IMR-90 (cell line): ENCODE results near the gene NUP205. TPM values are rescaled to one million over a fixed set of nuclear protein-coding genes. Genes with fewer than 3 reads are reported as not detected.
A peak's percentile ranks its signal among the peaks of the same experiment; 100 is the strongest.
"Not testable (repeated sequence)": the region's sequence is repeated elsewhere in the genome, so short reads cannot be mapped to it uniquely, and the experiment has no call there.

ENCODE experiments used
- ATAC-seq: fragments of 200-7000 bp; cut with Tn5 transposase; 2 replicates; pipeline ENCODE4 v1.9.1; 2020; ENCODE audit warnings: low read depth, mild to moderate bottlenecking, moderate library complexity
- BruUV-seq: library from RNA; stranded (reverse); fragments of 400-500 nt; replicated peaks from 2 replicates; lab custom pipeline; 2021; lab: Mats Ljungman, UMichigan
- CTCF ChIA-PET: fragments of 300-600 bp; formaldehyde crosslinking; extraction: SDS; loops from one replicate; lab custom pipeline; 2021; ENCODE audit warnings: antibody characterized with exemption; lab: Yijun Ruan, JAX
- POLR2A ChIA-PET: fragments of 300-600 bp; sonication (Branson Sonifier 250); formaldehyde crosslinking; loops from one replicate; lab custom pipeline; 2022; ENCODE audit warnings: antibody characterized with exemption; ENCODE audit not compliant: unreplicated experiment; lab: Charles Lee
- DNase-seq: peaks from one replicate; pipeline ENCODE4 v3.0.0; 2013
- H2AFZ ChIP-seq: replicated peaks from 2 replicates; pipeline ENCODE3; 2013; ENCODE audit warnings: low read length, mild to moderate bottlenecking; ENCODE audit not compliant: poor library complexity
- H2AK5ac ChIP-seq: 2 replicates; pipeline ENCODE4 v1.6.1; 2013; ENCODE audit warnings: low read depth, low read length, inconsistent platforms
- H2AK9ac ChIP-seq: replicated peaks from 2 replicates; pipeline ENCODE3; 2013; ENCODE audit warnings: mild to moderate bottlenecking, low read depth, low read length, moderate library complexity; ENCODE audit not compliant: poor library complexity
- H2BK120ac ChIP-seq: 2 replicates; pipeline ENCODE4 v1.6.1; 2013; ENCODE audit warnings: low read depth, low read length, inconsistent platforms
- H2BK15ac ChIP-seq: 3 replicates; pipeline ENCODE4 v1.6.1; 2013; ENCODE audit warnings: low read depth, low read length, inconsistent platforms
- H2BK20ac ChIP-seq: 2 replicates; pipeline ENCODE4 v1.6.1; 2013; ENCODE audit warnings: low read depth, mild to moderate bottlenecking, inconsistent platforms, low read length, moderate library complexity
- H2BK5ac ChIP-seq: 2 replicates; pipeline ENCODE4 v1.6.1; 2013; ENCODE audit warnings: mild to moderate bottlenecking, low read depth, low read length, inconsistent platforms; ENCODE audit not compliant: poor library complexity, severe bottlenecking
- H3K14ac ChIP-seq: replicated peaks from 2 replicates; pipeline ENCODE4 v1.6.1; 2013; ENCODE audit warnings: low read depth, low read length, inconsistent platforms
- H3K18ac ChIP-seq: 2 replicates; pipeline ENCODE4 v1.6.1; 2013; ENCODE audit warnings: low read depth, low read length, control low read depth
- H3K23ac ChIP-seq: 2 replicates; pipeline ENCODE4 v1.6.1; 2013; ENCODE audit warnings: low read depth, low read length, inconsistent platforms
- H3K27ac ChIP-seq: 2 replicates; pipeline ENCODE4 v1.5.1; 2013; ENCODE audit warnings: mild to moderate bottlenecking, control low read depth, low read length; ENCODE audit not compliant: insufficient read depth
- H3K27me3 ChIP-seq: 2 replicates; pipeline ENCODE4 v1.6.1; 2013; ENCODE audit warnings: low read length; ENCODE audit not compliant: control insufficient read depth, insufficient read depth
- H3K36me3 ChIP-seq: 2 replicates; pipeline ENCODE4 v1.6.1; 2013; ENCODE audit warnings: low read length, mixed read lengths; ENCODE audit not compliant: control insufficient read depth, insufficient read depth
- H3K4ac ChIP-seq: 2 replicates; pipeline ENCODE4 v1.6.1; 2013; ENCODE audit warnings: low read depth, low read length, inconsistent platforms
- H3K4me1 ChIP-seq: 2 replicates; pipeline ENCODE4 v1.6.1; 2013; ENCODE audit warnings: low read length, mixed read lengths; ENCODE audit not compliant: control insufficient read depth, insufficient read depth
- H3K4me2 ChIP-seq: 2 replicates; pipeline ENCODE4 v1.6.1; 2013; ENCODE audit warnings: low read depth, mild to moderate bottlenecking, control low read depth, low read length, moderate library complexity
- H3K4me3 ChIP-seq: 2 replicates; pipeline ENCODE4 v1.5.1; 2013; ENCODE audit warnings: low read depth, mild to moderate bottlenecking, control low read depth, low read length, moderate library complexity; ENCODE audit not compliant: insufficient read depth
- H3K56ac ChIP-seq: 2 replicates; pipeline ENCODE4 v1.6.1; 2013; ENCODE audit warnings: low read length, inconsistent platforms; ENCODE audit not compliant: insufficient read depth; ENCODE audit errors: extremely low read depth
- H3K79me1 ChIP-seq, 2 experiments: 2 replicates each; pipeline ENCODE4 v1.6.1; 2013; ENCODE audit warnings: low read length in 2 of 2, inconsistent platforms in 1 of 2, low read depth in 1 of 2
- H3K9ac ChIP-seq: 2 replicates; pipeline ENCODE4 v1.6.1; 2013; ENCODE audit warnings: low read depth, low read length, control low read depth
- H3K9me1 ChIP-seq: 2 replicates; pipeline ENCODE4 v1.6.1; 2013; ENCODE audit warnings: low read length, inconsistent platforms; ENCODE audit not compliant: insufficient read depth
- H3K9me3 ChIP-seq: 2 replicates; pipeline ENCODE4 v1.6.1; 2013; ENCODE audit warnings: low read length; ENCODE audit not compliant: control insufficient read depth, insufficient read depth
- H4K20me1 ChIP-seq: 2 replicates; pipeline ENCODE4 v1.6.1; 2013; ENCODE audit warnings: low read length, inconsistent platforms; ENCODE audit not compliant: insufficient read depth
- H4K5ac ChIP-seq: 2 replicates; pipeline ENCODE4 v1.6.1; 2013; ENCODE audit warnings: mild to moderate bottlenecking, low read depth, low read length, control low read depth
- H4K8ac ChIP-seq, 2 experiments: 2 replicates each; pipeline ENCODE4 v1.6.1; 2013; ENCODE audit warnings: low read depth in 2 of 2, low read length in 2 of 2, control low read depth in 1 of 2, inconsistent platforms in 1 of 2
- H4K91ac ChIP-seq: 2 replicates; pipeline ENCODE4 v1.6.1; 2013; ENCODE audit warnings: low read depth, low read length, inconsistent platforms; ENCODE audit not compliant: insufficient read depth
- WGBS, 2 experiments: methylation state at CpG; one replicate each; pipeline versions ENCODE4 v1.1.5 to v1.1.7; 2013; ENCODE audit warnings: missing lambda C conversion rate in 2 of 2; ENCODE audit not compliant: insufficient read length in 1 of 2; ENCODE audit errors: extremely low coverage in 2 of 2; 5-methylcytosine and 5-hydroxymethylcytosine counted together
- dilution Hi-C: fragments of 300-500 bp; cut with HindIII; formaldehyde crosslinking; loops from one replicate; pipeline ENCODE4 v1.14.3; 2018; ENCODE audit warnings: low sequenced_read_pairs; ENCODE audit not compliant: unreplicated experiment
- in situ Hi-C: fragments of 300-500 bp; cut with MboI; formaldehyde crosslinking; loops from 3 replicates; pipeline ENCODE4 v1.14.3; 2019; ENCODE audit warnings: low sequenced_read_pairs, inconsistent platforms, mixed read lengths
- intact Hi-C: fragments of 100-400 bp; cut with micrococcal nuclease; formaldehyde crosslinking; loops from 2 replicates; pipeline ENCODE4 v1.10.0; 2022
- polyA plus RNA-seq, 3 experiments: library from polyadenylated mRNA; depleted of rRNA; stranded (reverse); fragments of >200 nt; gene quantifications; 2 replicates each; pipeline ENCODE4 v1.2.3, GENCODE V29; 2012; ENCODE audit warnings: low replicate concordance in 1 of 3
- total RNA-seq: library from RNA; depleted of rRNA; stranded (reverse); fragments of >200 nt; gene quantifications from 2 replicates; pipeline ENCODE4 v1.2.3, GENCODE V29; 2012

Gene NUP205
- total and polyA plus RNA-seq, 2 of the 4 experiments (the other 2 are of a cell fraction): 29.5 to 84.6 TPM

- H2AK5ac ChIP-seq, H3K9ac ChIP-seq: not testable (repeated sequence)
These were observed 134.9 kb downstream of the NUP205 start for GRCh38 chr7:135692606-135693005.

More at GRCh38 chr7:135692606-135693005, 134.9 kb downstream of the NUP205 start:
- H3K27me3 ChIP-seq, H3K56ac ChIP-seq, H4K8ac ChIP-seq, POLR2A ChIA-PET, H4K20me1 ChIP-seq, H2BK20ac ChIP-seq, dilution Hi-C loops, H3K4me3 ChIP-seq, H3K36me3 ChIP-seq, intact Hi-C loops, H3K4ac ChIP-seq, H2BK120ac ChIP-seq, H3K4me1 ChIP-seq, BruUV-seq, DNase-seq, H2AFZ ChIP-seq, H3K27ac ChIP-seq, in situ Hi-C loops, H4K91ac ChIP-seq, H4K5ac ChIP-seq, ATAC-seq, H3K9me3 ChIP-seq, H2BK15ac ChIP-seq, H3K4me2 ChIP-seq, H2AK9ac ChIP-seq, H3K18ac ChIP-seq, H3K23ac ChIP-seq: not testable (repeated sequence)
- CTCF ChIA-PET: interaction anchor here (1.1 kb wide), 1 partner anchor 8 kb away, joined by 3 read pairs; no protein-coding TSS in a partner anchor
- Histone ChIP-seq H2BK5ac (peak overlapping the region; percentile 24), H3K9me1 (peaks cover 10% of the 10 kb centered on the region), H3K14ac (peak overlapping the region; percentile 37; the same call in 1 of the 2 replicates), H3K79me1 (peaks cover 0 to 10% of the 10 kb centered on the region in 2 experiments; a peak in 2 of 4 replicates)
- no CpG with 5 or more reads among the region's 7 CpGs for WGBS, 2 experiments
